WTC11 (cell line): ENCODE measurements around the gene DDR2. TPM values are rescaled to one million over a fixed set of nuclear protein-coding genes. Genes with fewer than 3 reads are reported as not detected.
A peak's percentile ranks its signal among the peaks of the same experiment; 100 is the strongest.

Experiments used
- ATAC-seq: fragments of 200-7000 bp; cut with Tn5 transposase; 2 replicates; pipeline ENCODE4 v1.10.0; 2021; ENCODE audit warnings: mild to moderate bottlenecking, moderate library complexity
- CTCF ChIA-PET: fragments of 300-600 bp; sonication (Branson Sonifier 250); formaldehyde crosslinking; loops from one replicate; lab custom pipeline; 2021; ENCODE audit warnings: antibody characterized with exemption; lab: Charles Lee
- POLR2A ChIA-PET: fragments of 350-600 bp; sonication (Branson Sonifier 250); formaldehyde crosslinking; loops from one replicate; lab custom pipeline; 2021; ENCODE audit warnings: antibody characterized with exemption; lab: Charles Lee
- DNase-seq: peaks from one replicate; pipeline ENCODE4 v3.0.0; 2021; ENCODE audit warnings: low spot score
- H3K27ac Mint-ChIP-seq: 2 replicates; pipeline ENCODE4 v1.8.0; 2021; ENCODE audit warnings: mixed read lengths
- H3K27me3 Mint-ChIP-seq: 2 replicates; pipeline ENCODE4 v1.8.0; 2021; ENCODE audit warnings: low read depth, mild to moderate bottlenecking, moderate library complexity, mixed read lengths
- H3K36me3 Mint-ChIP-seq: 2 replicates; pipeline ENCODE4 v1.8.0; 2021; ENCODE audit warnings: mixed read lengths
- H3K4me1 Mint-ChIP-seq: 2 replicates; pipeline ENCODE4 v1.8.0; 2022; ENCODE audit warnings: mixed read lengths
- H3K4me3 Mint-ChIP-seq: 2 replicates; pipeline ENCODE4 v1.8.0; 2021; ENCODE audit warnings: mild to moderate bottlenecking, moderate library complexity, mixed read lengths
- H3K9me3 Mint-ChIP-seq: 2 replicates; pipeline ENCODE4 v1.8.0; 2021; ENCODE audit warnings: mixed read lengths
- ARID4B ChIP-seq: sonication (generic); formaldehyde crosslinking; IDR thresholded peaks from 2 replicates; pipeline ENCODE4 v1.8.0; 2023; ENCODE audit warnings: missing genetic modification reagents, mild to moderate bottlenecking, borderline replicate concordance
- CTCF ChIP-seq: fragments of 200-600 bp; IDR thresholded peaks from 2 replicates; pipeline ENCODE4 v1.8.0; 2022; ENCODE audit warnings: antibody characterized with exemption
- E2F4 ChIP-seq: sonication (generic); formaldehyde crosslinking; IDR thresholded peaks from 2 replicates; pipeline ENCODE4 v1.8.1; 2022; ENCODE audit warnings: low read depth, mild to moderate bottlenecking, moderate library complexity, missing genetic modification reagents, borderline replicate concordance
- E2F5 ChIP-seq: sonication (generic); formaldehyde crosslinking; IDR thresholded peaks from 2 replicates; pipeline ENCODE4 v1.8.1; 2022; ENCODE audit warnings: mild to moderate bottlenecking, moderate library complexity, missing genetic modification reagents
- EMX1 ChIP-seq: fragments of 250-450 bp; sonication (Bioruptor Pico); IDR thresholded peaks from 2 replicates; pipeline ENCODE4 v1.8.0; 2021; ENCODE audit warnings: mild to moderate bottlenecking
- ETV6 ChIP-seq: sonication (generic); formaldehyde crosslinking; IDR thresholded peaks from 2 replicates; pipeline ENCODE4 v1.8.1; 2022; ENCODE audit warnings: mild to moderate bottlenecking, missing genetic modification reagents
- FOXK1 ChIP-seq: sonication (generic); formaldehyde crosslinking; IDR thresholded peaks from 2 replicates; pipeline ENCODE4 v1.8.0; 2022; ENCODE audit warnings: mild to moderate bottlenecking, moderate library complexity, missing genetic modification reagents
- GABPB1 ChIP-seq: sonication (generic); formaldehyde crosslinking; IDR thresholded peaks from 2 replicates; pipeline ENCODE4 v1.8.1; 2023; ENCODE audit warnings: mild to moderate bottlenecking, missing genetic modification reagents
- KAT7 ChIP-seq: sonication (generic); formaldehyde crosslinking; IDR thresholded peaks from 2 replicates; pipeline ENCODE4 v1.8.1; 2023; ENCODE audit warnings: missing genetic modification reagents, mild to moderate bottlenecking, borderline replicate concordance
- NFE2L1 ChIP-seq: sonication (generic); formaldehyde crosslinking; IDR thresholded peaks from 2 replicates; pipeline ENCODE4 v1.8.1; 2023; ENCODE audit warnings: missing genetic modification reagents
- PRDM15 ChIP-seq: sonication (generic); formaldehyde crosslinking; IDR thresholded peaks from 2 replicates; pipeline ENCODE4 v1.8.0; 2022; ENCODE audit warnings: missing genetic modification reagents
- PREB ChIP-seq: sonication (generic); formaldehyde crosslinking; IDR thresholded peaks from 2 replicates; pipeline ENCODE4 v1.8.1; 2022; ENCODE audit warnings: mild to moderate bottlenecking, missing genetic modification reagents, moderate library complexity, borderline replicate concordance
- RORB ChIP-seq: fragments of 250-450 bp; sonication (Bioruptor Pico); IDR thresholded peaks from 2 replicates; pipeline ENCODE4 v1.9.0; 2021; ENCODE audit warnings: mild to moderate bottlenecking
- TEAD4 ChIP-seq: sonication (generic); formaldehyde crosslinking; IDR thresholded peaks from 2 replicates; pipeline ENCODE4 v1.8.0; 2022; ENCODE audit warnings: mild to moderate bottlenecking, missing genetic modification reagents
- ZNF317 ChIP-seq: sonication (generic); formaldehyde crosslinking; IDR thresholded peaks from 2 replicates; pipeline ENCODE4 v1.8.1; 2023; ENCODE audit warnings: low read depth, mild to moderate bottlenecking, moderate library complexity, missing genetic modification reagents, borderline replicate concordance
- ZNF512 ChIP-seq: sonication (generic); formaldehyde crosslinking; IDR thresholded peaks from 2 replicates; pipeline ENCODE4 v1.8.1; 2022; ENCODE audit warnings: missing genetic modification reagents, borderline replicate concordance
- total RNA-seq: library from RNA; stranded (reverse); gene quantifications from 3 replicates; pipeline ENCODE4 v1.2.3, GENCODE V29; 2021

Gene DDR2
- total RNA-seq, 1 experiment from 2014 or later, result 0.85 TPM

- TF ChIP-seq ARID4B (CRISPR knock-in tag) (no peak), ZNF512 (CRISPR knock-in tag) (no peak)
Observed at GRCh38 chr1:162695687-162696086, 63.4 kb downstream of the DDR2 start (continued).

DNA sequence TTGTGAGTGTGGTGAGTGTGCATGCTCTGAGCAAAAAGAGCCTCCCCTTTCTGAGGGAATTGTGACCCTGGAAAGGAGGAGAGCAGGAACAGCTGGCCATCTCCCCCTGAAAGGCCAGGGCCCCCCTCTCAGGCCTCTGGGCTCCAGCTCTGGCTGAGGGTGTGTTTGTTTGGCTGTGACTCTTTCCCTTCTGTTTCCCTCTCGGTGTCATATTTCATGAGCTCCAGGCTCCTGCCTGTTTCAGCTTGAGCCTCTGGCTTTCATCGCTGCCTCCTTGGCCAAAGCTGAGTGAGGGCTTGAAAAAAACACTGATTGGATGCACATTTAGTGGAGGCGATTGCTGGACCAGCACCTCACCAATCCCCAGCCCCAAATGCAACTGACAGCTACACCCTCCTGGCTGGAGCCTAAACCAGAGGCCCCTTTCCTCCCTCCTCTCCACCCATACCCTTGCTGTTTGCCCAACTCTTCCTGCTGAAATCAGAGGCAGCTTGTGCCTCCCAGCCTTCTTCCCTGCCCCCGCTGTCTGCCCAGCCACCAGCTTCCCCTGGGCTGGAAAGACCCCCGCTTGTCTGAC, 64.1 kb downstream of the DDR2 start:
- Mint-ChIP-seq H3K4me1 (peaks cover 29% of the 10 kb centered on the region), H3K36me3 (no peaks in the 10 kb centered on the region), H3K27me3 (no peaks in the 10 kb centered on the region), H3K4me3 (peak overlapping the region; percentile 50), H3K27ac (peak overlapping the region; percentile 97), H3K9me3 (no peaks in the 10 kb centered on the region)
- no peak for TF ChIP-seq E2F4 (CRISPR knock-in tag)
- TF ChIP-seq ETV6, result 0 out of 2 replicates have a peak, but pooled peaks have one; percentile 51
- no peak for TF ChIP-seq EMX1 (CRISPR knock-in tag)
- no peak for TF ChIP-seq NFE2L1
- peak; percentile 30; the same call in 1 of the 2 replicates for TF ChIP-seq PRDM15
- ChIA-PET POLR2A (interaction anchor here (0.6 to 1.1 kb wide), 3 partner anchors 13 to 126 kb away, joined by 3 to 5 read pairs (median 4); no protein-coding TSS in a partner anchor), CTCF (interaction anchor here (0.7 to 1.3 kb wide), 4 partner anchors 16 to 586 kb away, joined by 3 to 5 read pairs (median 4); no protein-coding TSS in a partner anchor)
- DNase-seq (peak; percentile 67), ATAC-seq (peak; percentile 95)

- POLR2A ChIA-PET, result no interaction called here
- peaks cover 21% of the 10 kb centered on the region for H3K4me1 Mint-ChIP-seq
- TF ChIP-seq GABPB1 (CRISPR knock-in tag) (no peak), TEAD4 (CRISPR knock-in tag) (no peak), RORB (CRISPR knock-in tag) (no peak), KAT7 (CRISPR knock-in tag) (no peak), NFE2L1 (no peak), ZNF317 (CRISPR knock-in tag) (no peak), CTCF (no peak), FOXK1 (CRISPR knock-in tag) (no peak), PREB (CRISPR knock-in tag) (no peak), E2F5 (CRISPR knock-in tag) (no peak)
- TF ChIP-seq, all 79 proteins: peak for 0
- no peaks in the 10 kb centered on the region for H3K9me3 Mint-ChIP-seq
- H3K4me3 Mint-ChIP-seq, result peak overlapping the region; percentile 50
- H3K36me3 Mint-ChIP-seq, result no peaks in the 10 kb centered on the region
- no peak for DNase-seq
- H3K27me3 Mint-ChIP-seq, result no peaks in the 10 kb centered on the region
- peak overlapping the region; percentile 97 for H3K27ac Mint-ChIP-seq
- CTCF ChIA-PET, result interaction anchor here (0.7 kb wide), 1 partner anchor 64 kb away, joined by 3 read pairs; no protein-coding TSS in a partner anchor
- no peak for ATAC-seq
Observed at GRCh38 chr1:162697140-162697895, 65.1 kb downstream of the DDR2 start.
